Activated CD4-positive, alpha-beta T cell treated with anti-CD3 and anti-CD28 coated beads for 4 hours (primary cell): ENCODE results near the gene ARID3A.

Source experiments
- DNase-seq, 2 donors: peaks; one replicate each; pipeline ENCODE4 v3.0.0-alpha.2; 2020

ARID3A gene

GRCh38 chr19:1007399-1008251 lies 81.8 kb downstream of the ARID3A start:
- no peak for DNase-seq

GRCh38 chr19:1008268-1009040 lies 82.6 kb downstream of the ARID3A start:
- no peak for DNase-seq

GRCh38 chr19:1009041-1009980 lies 83.5 kb downstream of the ARID3A start:
- no peak for DNase-seq

GRCh38 chr19:1009981-1010538 lies 84.2 kb downstream of the ARID3A start:
- no peak for DNase-seq

- DNase-seq = no peak
Observed at GRCh38 chr19:1010586-1011510, 85.0 kb downstream of the ARID3A start.

GRCh38 chr19:1011831-1012333 lies 86.0 kb downstream of the ARID3A start:
- no peak for DNase-seq

GRCh38 chr19:1012334-1012733 lies 86.5 kb downstream of the ARID3A start:
- DNase-seq = no peak

- no peak for DNase-seq
Observed at GRCh38 chr19:1013218-1013617, 87.4 kb downstream of the ARID3A start.

GRCh38 chr19:1014161-1015060 lies 88.6 kb downstream of the ARID3A start:
- no peak for DNase-seq

GRCh38 chr19:1015061-1015781 lies 89.4 kb downstream of the ARID3A start:
- DNase-seq = no peak

- DNase-seq = no peak
Observed at GRCh38 chr19:1015782-1016646, 90.2 kb downstream of the ARID3A start.

GRCh38 chr19:1016647-1017114 lies 90.8 kb downstream of the ARID3A start:
- DNase-seq = no peak

GRCh38 chr19:1017115-1017905 lies 91.5 kb downstream of the ARID3A start:
- DNase-seq = no peak

GRCh38 chr19:1017906-1018305 lies 92.1 kb downstream of the ARID3A start:
- no peak for DNase-seq

- DNase-seq = no peak
Observed at GRCh38 chr19:1018393-1018792, 92.6 kb downstream of the ARID3A start.

- no peak for DNase-seq
Observed at GRCh38 chr19:1018932-1019615, 93.2 kb downstream of the ARID3A start.

- no peak for DNase-seq
Observed at GRCh38 chr19:1019616-1019961, 93.8 kb downstream of the ARID3A start.
